GM18520 (cell line): ENCODE data around the gene ZNF488.
"Not testable (repeated sequence)": the region's sequence is repeated elsewhere in the genome, so short reads cannot be mapped to it uniquely, and the experiment has no call there.

Source experiments
- ATAC-seq: cut with Tn5 transposase; IDR thresholded peaks from one replicate; pipeline ENCODE4 v1.9.1; 2021; ENCODE audit not compliant: unreplicated experiment

ZNF488 gene

GRCh38 chr10:47384148-47384921, at the start of gene ZNF488:
Gene ZNF488 (minus strand): TSS chr10:47384293. CDS start chr10:47368829, 15,464 bp downstream.
- ATAC-seq = peak; percentile 56

- ATAC-seq = no peak
Observed at GRCh38 chr10:47425813-47426419, 41.8 kb upstream of the ZNF488 start.

- ATAC-seq = no peak
Observed at GRCh38 chr10:47424231-47424630, 40.1 kb upstream of the ZNF488 start.

GRCh38 chr10:47423476-47423875, 39.4 kb upstream of the ZNF488 start:
- ATAC-seq = no peak

- ATAC-seq = no peak
Observed at GRCh38 chr10:47421057-47421952, 37.2 kb upstream of the ZNF488 start.

GRCh38 chr10:47420305-47421056, 36.4 kb upstream of the ZNF488 start:
- ATAC-seq = no peak

- no peak for ATAC-seq
Observed at GRCh38 chr10:47419421-47419820, 35.3 kb upstream of the ZNF488 start.

- no peak for ATAC-seq
Observed at GRCh38 chr10:47418966-47419365, 34.9 kb upstream of the ZNF488 start.

GRCh38 chr10:47418321-47418720, 34.2 kb upstream of the ZNF488 start:
- no peak for ATAC-seq

GRCh38 chr10:47416305-47417218, 32.5 kb upstream of the ZNF488 start:
- not testable (repeated sequence) for ATAC-seq

- ATAC-seq = no peak
Observed at GRCh38 chr10:47415520-47416304, 31.6 kb upstream of the ZNF488 start.

- ATAC-seq = no peak
Observed at GRCh38 chr10:47414752-47415519, 30.8 kb upstream of the ZNF488 start.

- no peak for ATAC-seq
Observed at GRCh38 chr10:47414227-47414592, 30.1 kb upstream of the ZNF488 start.

GRCh38 chr10:47413531-47414226, 29.6 kb upstream of the ZNF488 start:
- no peak for ATAC-seq

GRCh38 chr10:47412869-47413268, 28.8 kb upstream of the ZNF488 start:
- no peak for ATAC-seq

GRCh38 chr10:47412177-47412730, 28.2 kb upstream of the ZNF488 start:
- no peak for ATAC-seq

- no peak for ATAC-seq
Observed at GRCh38 chr10:47410862-47411261, 26.8 kb upstream of the ZNF488 start.
